Measurements from ENCODE around the gene MBD3L5.

GRCh38 chr19:7004313-7004931 is 26.0 kb upstream of the MBD3L5 start:
- no peak for TF ChIP-seq ZNF70 (CRISPR knock-in tag; IDR thresholded peaks at IDR 0.05)
- TF ChIP-seq ESRRG (CRISPR knock-in tag; IDR thresholded peaks at IDR 0.05) = no peak
- no peak for TF ChIP-seq CREB5 (CRISPR knock-in tag; IDR thresholded peaks at IDR 0.05; ENCODE audit: low read depth)
- TF ChIP-seq CSRNP3 (CRISPR knock-in tag; IDR thresholded peaks at IDR 0.05) = no peak
- TF ChIP-seq BACH2 (CRISPR knock-in tag; IDR thresholded peaks at IDR 0.05; ENCODE audit: borderline replicate concordance) = no peak
- no peak for TF ChIP-seq RARB (CRISPR knock-in tag; IDR thresholded peaks at IDR 0.05)
- TF ChIP-seq ISL1 (CRISPR knock-in tag; IDR thresholded peaks at IDR 0.05) = no peak
- no peak for TF ChIP-seq ZFP3 (CRISPR knock-in tag; IDR thresholded peaks at IDR 0.05)
- TF ChIP-seq ZNF8 (CRISPR knock-in tag; IDR thresholded peaks at IDR 0.05) = no peak
- no peak for TF ChIP-seq POU6F1 (CRISPR knock-in tag; IDR thresholded peaks at IDR 0.05; ENCODE audit: borderline replicate concordance, low read depth)
- TF ChIP-seq ARNTL (CRISPR knock-in tag; IDR thresholded peaks at IDR 0.05; ENCODE audit: borderline replicate concordance, low read depth) = no peak

Measured in SK-N-SH treated with all-trans-retinoic acid at 6 μM for 48 hours (cell line).